GM21723 (cell line): Measurements from ENCODE around the gene DGCR8.

Source experiments
- ATAC-seq: cut with Tn5 transposase; IDR thresholded peaks from one replicate; pipeline ENCODE4 v1.9.1; 2021; ENCODE audit warnings: mild to moderate bottlenecking, moderate library complexity; ENCODE audit not compliant: unreplicated experiment

The DGCR8 gene

GRCh38 chr22:20089226-20089976 is 9.4 kb downstream of the DGCR8 start:
- no peak for ATAC-seq

- ATAC-seq, result no peak
Observed at GRCh38 chr22:20089977-20090729, 10.1 kb downstream of the DGCR8 start.

GRCh38 chr22:20090730-20091240 is 10.7 kb downstream of the DGCR8 start:
- ATAC-seq, result no peak

- no peak for ATAC-seq
Observed at GRCh38 chr22:20091690-20092476, 11.8 kb downstream of the DGCR8 start.

- no peak for ATAC-seq
Observed at GRCh38 chr22:20092477-20092854, 12.4 kb downstream of the DGCR8 start.

GRCh38 chr22:20093418-20094196 is 13.6 kb downstream of the DGCR8 start:
- no peak for ATAC-seq

- ATAC-seq, result no peak
Observed at GRCh38 chr22:20094197-20094807, 14.3 kb downstream of the DGCR8 start.

GRCh38 chr22:20095521-20095920 is 15.5 kb downstream of the DGCR8 start:
- ATAC-seq, result no peak

- no peak for ATAC-seq
Observed at GRCh38 chr22:20096574-20097420, 16.8 kb downstream of the DGCR8 start.

GRCh38 chr22:20099099-20099711 is 19.2 kb downstream of the DGCR8 start:
- ATAC-seq, result no peak

GRCh38 chr22:20101638-20102037 is 21.6 kb downstream of the DGCR8 start:
- ATAC-seq, result no peak

- ATAC-seq, result no peak
Observed at GRCh38 chr22:20102203-20102780, 22.3 kb downstream of the DGCR8 start.

GRCh38 chr22:20105456-20106204 is 25.6 kb downstream of the DGCR8 start:
- ATAC-seq, result no peak

- ATAC-seq, result no peak
Observed at GRCh38 chr22:20106205-20106848, 26.3 kb downstream of the DGCR8 start.

GRCh38 chr22:20106849-20107237 is 26.8 kb downstream of the DGCR8 start:
- ATAC-seq, result no peak

- no peak for ATAC-seq
Observed at GRCh38 chr22:20107471-20107901, 27.4 kb downstream of the DGCR8 start.
